HCT116 (cell line): Measurements from ENCODE around the gene SLC16A3. TPM values are rescaled to one million over a fixed set of nuclear protein-coding genes. Genes with fewer than 3 reads are reported as not detected.

Experiments
- ATAC-seq: fragments of 200-7000 bp; cut with Tn5 transposase; 2 replicates; pipeline ENCODE4 v1.9.1; 2020; ENCODE audit warnings: mild to moderate bottlenecking, moderate library complexity
- BruUV-seq: library from RNA; stranded (reverse); fragments of 400-500 nt; replicated peaks from 2 replicates; lab custom pipeline; 2021; lab: Mats Ljungman, UMichigan
- CTCF ChIA-PET: fragments of 300-600 bp; sonication (Branson Sonifier 250); formaldehyde crosslinking; loops from one replicate; lab custom pipeline; 2021; ENCODE audit warnings: antibody characterized with exemption; lab: Charles Lee
- POLR2A ChIA-PET: fragments of 300-600, 350-600 bp; sonication (Branson Sonifier 250); formaldehyde crosslinking; loops from one replicate; lab custom pipeline; 2021; ENCODE audit warnings: antibody characterized with exemption; lab: Charles Lee
- RAD21 ChIA-PET, 2 experiments: fragments of 300-600 bp; sonication (Branson Sonifier 250); formaldehyde crosslinking; loops; one replicate each; lab custom pipeline; 2023; ENCODE audit warnings: low total read pairs in 2 of 2; ENCODE audit not compliant: uncharacterized antibody in 2 of 2, unreplicated experiment in 2 of 2, low non-redundant PET in 1 of 2; lab: Charles Lee
- DNase-seq: peaks from one replicate; pipeline ENCODE4 v3.0.0-alpha.2; 2010; ENCODE audit warnings: low read depth, low spot score
- H2AFZ ChIP-seq: fragments of 200-600 bp; shearing (Covaris generic), sonication (generic); 2 replicates; pipeline ENCODE4 v1.6.1; 2017; ENCODE audit warnings: low read depth, mixed run types, mixed read lengths, antibody characterized with exemption, low read length; ENCODE audit not compliant: poor library complexity, severe bottlenecking
- H3K27ac ChIP-seq: 2 replicates; pipeline ENCODE4 v1.5.1; 2012; ENCODE audit warnings: low read depth, low read length
- H3K27me3 ChIP-seq: fragments of 200-600 bp; sonication (generic); 2 replicates; pipeline ENCODE4 v1.6.1; 2016; ENCODE audit warnings: mixed run types, low read length, mixed read lengths; ENCODE audit not compliant: insufficient read depth
- H3K36me3 ChIP-seq, 2 experiments: fragments of 200-500 bp in 1 of 2; fragments of 200-600 bp in 1 of 2; sonication (Bioruptor generic) in 1 of 2; sonication (generic) in 1 of 2; 2 replicates each; pipeline versions ENCODE4 v1.5.1 to v1.6.1; 2014 to 2016; ENCODE audit warnings: low read length in 2 of 2, inconsistent platforms in 1 of 2, mixed read lengths in 1 of 2, mixed run types in 1 of 2; ENCODE audit not compliant: insufficient read depth in 2 of 2, control insufficient read depth in 1 of 2
- H3K4me1 ChIP-seq, 2 experiments: fragments of 200-600 bp in 1 of 2; sonication (generic) in 1 of 2; 2 replicates each; pipeline versions ENCODE4 v1.5.1 to v1.6.1; 2012 to 2017; ENCODE audit warnings: low read length in 2 of 2, inconsistent platforms in 1 of 2, mild to moderate bottlenecking in 1 of 2, mixed read lengths in 1 of 2, mixed run types in 1 of 2, moderate library complexity in 1 of 2; ENCODE audit not compliant: insufficient read depth in 2 of 2, control insufficient read depth in 1 of 2
- H3K4me2 ChIP-seq: fragments of 200-600 bp; sonication (generic); 2 replicates; pipeline ENCODE4 v1.6.1; 2017; ENCODE audit warnings: mixed run types, low read length, mixed read lengths
- H3K4me3 ChIP-seq, 2 experiments: fragments of 200-600 bp in 1 of 2; sonication (generic) in 1 of 2; replicated peaks in 1 of 2; 2 replicates each; pipeline ENCODE4 v1.5.1; 2011 to 2016; ENCODE audit warnings: low read length in 2 of 2, control low read depth in 1 of 2, low read depth in 1 of 2, mild to moderate bottlenecking in 1 of 2, mixed read lengths in 1 of 2, mixed run types in 1 of 2
- H3K79me2 ChIP-seq: fragments of 200-600 bp; sonication (generic); 2 replicates; pipeline ENCODE4 v1.6.1; 2017; ENCODE audit warnings: mild to moderate bottlenecking, mixed run types, low read length, moderate library complexity, mixed read lengths; ENCODE audit not compliant: insufficient read depth
- H3K9ac ChIP-seq: fragments of 200-600 bp; sonication (generic); 2 replicates; pipeline ENCODE4 v1.6.1; 2016; ENCODE audit warnings: low read length, mixed read lengths
- H3K9me2 ChIP-seq: fragments of 200-600 bp; sonication (generic), shearing (Covaris generic); 2 replicates; pipeline ENCODE4 v1.6.1; 2017; ENCODE audit warnings: mixed run types, mild to moderate bottlenecking, moderate library complexity; ENCODE audit not compliant: insufficient read depth
- H3K9me3 ChIP-seq, 2 experiments: fragments of 200-500 bp in 1 of 2; fragments of 200-600 bp in 1 of 2; sonication (Bioruptor generic) in 1 of 2; sonication (generic) in 1 of 2; 2 replicates each; pipeline ENCODE4 v1.6.1; 2014 to 2017; ENCODE audit warnings: low read length in 2 of 2, mixed read lengths in 2 of 2, inconsistent platforms in 1 of 2, low read depth in 1 of 2, mild to moderate bottlenecking in 1 of 2, mixed run types in 1 of 2, moderate library complexity in 1 of 2; ENCODE audit not compliant: control insufficient read depth in 1 of 2, insufficient read depth in 1 of 2
- H4K20me1 ChIP-seq: fragments of 200-600 bp; sonication (generic), shearing (Covaris generic); 2 replicates; pipeline ENCODE4 v1.6.1; 2017; ENCODE audit warnings: mixed run types, mild to moderate bottlenecking, moderate library complexity; ENCODE audit not compliant: insufficient read depth
- CBX3 ChIP-seq: IDR thresholded peaks from 2 replicates; pipeline ENCODE4 v1.6.1; 2012; ENCODE audit warnings: low read depth
- ELF1 ChIP-seq: IDR thresholded peaks from 2 replicates; pipeline ENCODE4 v1.6.1; 2012; ENCODE audit warnings: low read depth, borderline replicate concordance
- FOSL1 ChIP-seq: IDR thresholded peaks from 2 replicates; pipeline ENCODE4 v1.6.1; 2012; ENCODE audit warnings: low read depth
- JUND ChIP-seq: IDR thresholded peaks from 2 replicates; pipeline ENCODE4 v1.6.1; 2012
- POLR2A ChIP-seq: IDR thresholded peaks from 2 replicates; pipeline ENCODE4 v1.7.0; 2011; ENCODE audit warnings: borderline replicate concordance; ENCODE audit not compliant: insufficient read depth, insufficient read length; ENCODE audit errors: extremely low read depth
- RAD21 ChIP-seq: IDR thresholded peaks from 2 replicates; pipeline ENCODE4 v1.6.1; 2012; ENCODE audit warnings: low read depth, mild to moderate bottlenecking
- SP1 ChIP-seq: IDR thresholded peaks from 2 replicates; pipeline ENCODE4 v1.6.1; 2012; ENCODE audit warnings: low read depth
- SRF ChIP-seq: IDR thresholded peaks from 2 replicates; pipeline ENCODE4 v1.6.1; 2012; ENCODE audit warnings: low read depth
- TCF7L2 ChIP-seq: IDR thresholded peaks from 2 replicates; pipeline ENCODE4 v1.7.0; 2011; ENCODE audit warnings: borderline replicate concordance, inconsistent platforms; ENCODE audit not compliant: insufficient read depth, insufficient read length; ENCODE audit errors: extremely low read depth
- intact Hi-C: fragments of 100-400 bp; cut with micrococcal nuclease; formaldehyde crosslinking; loops from 2 replicates; pipeline ENCODE4 v1.10.0; 2022
- total RNA-seq: library from RNA; stranded (reverse); gene quantifications from one replicate; pipeline ENCODE4 v1.2.1, GENCODE V29; 2021; ENCODE audit not compliant: unreplicated experiment
- TF ChIP-seq, protein P1 (sequence below): IDR thresholded peaks from 2 replicates; pipeline ENCODE4 v1.6.1; 2012
- TF ChIP-seq, protein P2 (sequence below), 3 experiments: fragments of 200-600 bp in 1 of 3; sonication (generic) in 1 of 3; IDR thresholded peaks in 2 of 3; conservative IDR thresholded peaks in 1 of 3; 2 replicates each; pipeline ENCODE4 v1.5.1; 2012 to 2017; ENCODE audit warnings: low read depth in 2 of 3, low read length in 2 of 3, antibody characterized with exemption in 1 of 3, borderline replicate concordance in 1 of 3, control low read depth in 1 of 3, mild to moderate bottlenecking in 1 of 3, mixed read lengths in 1 of 3, mixed run types in 1 of 3, moderate library complexity in 1 of 3; ENCODE audit not compliant: insufficient read depth in 1 of 3
- TF ChIP-seq, protein P3 (sequence below): IDR thresholded peaks from 2 replicates; pipeline ENCODE4 v1.6.1; 2012

Gene SLC16A3
- total RNA-seq, 1 experiment from 2014 or later = 445 TPM

DNA sequence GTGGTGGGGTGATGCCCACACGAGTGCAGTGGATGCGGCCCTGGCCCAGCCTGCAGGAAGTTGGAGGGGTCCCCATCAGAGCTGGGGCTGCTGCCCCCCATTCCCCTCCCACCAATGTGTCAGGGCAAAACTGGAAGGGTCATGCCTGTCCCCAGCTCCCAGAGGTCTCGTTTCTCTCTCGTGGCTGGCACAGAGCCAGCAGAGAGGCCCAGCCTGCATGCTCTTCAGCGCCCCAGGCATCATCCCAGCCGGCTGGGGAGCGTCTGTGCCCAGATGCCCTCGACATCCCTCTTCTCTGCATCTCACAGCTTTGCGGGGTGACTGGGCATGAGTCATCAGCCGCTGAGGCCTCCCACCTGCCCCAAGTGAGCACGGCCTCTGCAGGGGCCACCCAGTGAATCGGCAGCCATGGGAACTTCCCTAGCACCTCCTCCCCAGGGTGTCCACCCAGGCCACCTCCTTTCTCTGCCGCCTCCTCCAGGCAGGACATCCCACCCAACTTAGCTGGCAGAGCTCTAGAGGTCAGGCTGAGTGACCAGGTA lies 54.4 kb downstream of the SLC16A3 start (continued):
- TF ChIP-seq, protein P1, sequence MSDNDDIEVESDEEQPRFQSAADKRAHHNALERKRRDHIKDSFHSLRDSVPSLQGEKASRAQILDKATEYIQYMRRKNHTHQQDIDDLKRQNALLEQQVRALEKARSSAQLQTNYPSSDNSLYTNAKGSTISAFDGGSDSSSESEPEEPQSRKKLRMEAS = no peak
- TF ChIP-seq, protein P2, sequence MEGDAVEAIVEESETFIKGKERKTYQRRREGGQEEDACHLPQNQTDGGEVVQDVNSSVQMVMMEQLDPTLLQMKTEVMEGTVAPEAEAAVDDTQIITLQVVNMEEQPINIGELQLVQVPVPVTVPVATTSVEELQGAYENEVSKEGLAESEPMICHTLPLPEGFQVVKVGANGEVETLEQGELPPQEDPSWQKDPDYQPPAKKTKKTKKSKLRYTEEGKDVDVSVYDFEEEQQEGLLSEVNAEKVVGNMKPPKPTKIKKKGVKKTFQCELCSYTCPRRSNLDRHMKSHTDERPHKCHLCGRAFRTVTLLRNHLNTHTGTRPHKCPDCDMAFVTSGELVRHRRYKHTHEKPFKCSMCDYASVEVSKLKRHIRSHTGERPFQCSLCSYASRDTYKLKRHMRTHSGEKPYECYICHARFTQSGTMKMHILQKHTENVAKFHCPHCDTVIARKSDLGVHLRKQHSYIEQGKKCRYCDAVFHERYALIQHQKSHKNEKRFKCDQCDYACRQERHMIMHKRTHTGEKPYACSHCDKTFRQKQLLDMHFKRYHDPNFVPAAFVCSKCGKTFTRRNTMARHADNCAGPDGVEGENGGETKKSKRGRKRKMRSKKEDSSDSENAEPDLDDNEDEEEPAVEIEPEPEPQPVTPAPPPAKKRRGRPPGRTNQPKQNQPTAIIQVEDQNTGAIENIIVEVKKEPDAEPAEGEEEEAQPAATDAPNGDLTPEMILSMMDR (IDR thresholded peaks at IDR 0.05 in 2 of 3, conservative IDR thresholded peaks at IDR 0.05 in 1 of 3; ENCODE audit: borderline replicate concordance in 1 of 3, insufficient read depth in 1 of 3, low read depth in 2 of 3, low read length in 2 of 3) = no peak
- no peak for TF ChIP-seq JUND
- no peak for TF ChIP-seq SRF

DNA sequence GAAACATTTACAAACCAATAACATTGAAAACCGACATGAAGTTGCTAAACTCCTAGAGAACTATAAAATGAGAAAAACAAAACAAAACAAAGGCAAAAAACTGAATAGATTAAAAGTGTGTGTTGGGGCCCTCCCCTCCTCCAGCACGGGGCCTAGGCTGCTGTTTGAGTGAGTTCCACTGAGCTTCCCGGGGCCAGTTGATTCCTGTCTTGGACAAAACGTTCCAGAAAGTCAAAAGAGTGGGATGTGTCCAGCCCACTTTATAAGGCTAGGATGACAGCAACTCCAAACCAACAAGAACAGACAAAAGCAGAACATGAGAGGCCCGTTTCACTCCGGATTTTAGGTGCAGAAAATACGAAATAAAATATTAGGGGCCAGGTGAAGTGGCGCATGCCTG lies 56.3 kb downstream of the SLC16A3 start:
- no peaks in the 10 kb centered on the region for H4K20me1 ChIP-seq
- no peaks in the 10 kb centered on the region for H3K9me2 ChIP-seq
- TF ChIP-seq POLR2A = no peak
- TF ChIP-seq FOSL1 = no peak
- TF ChIP-seq, protein P2 (IDR thresholded peaks at IDR 0.05 in 2 of 3, conservative IDR thresholded peaks at IDR 0.05 in 1 of 3; ENCODE audit: borderline replicate concordance in 1 of 3, insufficient read depth in 1 of 3, low read depth in 2 of 3, low read length in 2 of 3) = no peak
- TF ChIP-seq CBX3 = no peak
- no peak for TF ChIP-seq TCF7L2
- TF ChIP-seq SP1 = no peak
- TF ChIP-seq ELF1 = no peak
- no peak for TF ChIP-seq RAD21
- TF ChIP-seq, protein P3, sequence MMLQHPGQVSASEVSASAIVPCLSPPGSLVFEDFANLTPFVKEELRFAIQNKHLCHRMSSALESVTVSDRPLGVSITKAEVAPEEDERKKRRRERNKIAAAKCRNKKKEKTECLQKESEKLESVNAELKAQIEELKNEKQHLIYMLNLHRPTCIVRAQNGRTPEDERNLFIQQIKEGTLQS = no peak
- no TSS peak for BruUV-seq
- DNase-seq (no peak), ATAC-seq (no peak)
- no peaks in the 10 kb centered on the region for H3K36me3 ChIP-seq
- no peak overlapping the region for H3K4me2 ChIP-seq
- H3K9ac ChIP-seq = no peak overlapping the region
- H3K4me3 ChIP-seq = no peak overlapping the region
- H3K9me3 ChIP-seq = no peaks in the 10 kb centered on the region
- CTCF ChIA-PET = no interaction called here
- no peaks in the 10 kb centered on the region for H3K79me2 ChIP-seq
- POLR2A ChIA-PET = interaction anchor here (1.8 kb wide), 1 partner anchor 9 kb away, joined by 3 read pairs; no protein-coding TSS in a partner anchor
- intact Hi-C loops = no loop called here
- no peak overlapping the region for H3K27ac ChIP-seq
- RAD21 ChIA-PET = no interaction called here
- H2AFZ ChIP-seq = no peak overlapping the region
- H3K27me3 ChIP-seq = no peaks in the 10 kb centered on the region
- H3K4me1 ChIP-seq = peaks cover 54 to 70% of the 10 kb centered on the region in 2 experiments
